Caco-2 (cell line): ENCODE results near the gene ACAD9. TPM values are rescaled to one million over a fixed set of nuclear protein-coding genes. Genes with fewer than 3 reads are reported as not detected.

Experiments
- BruUV-seq: library from RNA; stranded (reverse); fragments of 400-500 nt; replicated peaks from 2 replicates; lab custom pipeline; 2021; lab: Mats Ljungman, UMichigan
- CTCF ChIA-PET: fragments of 300-600 bp; sonication (Branson Sonifier 250); formaldehyde crosslinking; loops from one replicate; lab custom pipeline; 2022; ENCODE audit warnings: antibody characterized with exemption; lab: Charles Lee
- POLR2A ChIA-PET: fragments of 300-600 bp; sonication (Branson Sonifier 250); formaldehyde crosslinking; loops from one replicate; lab custom pipeline; 2022; ENCODE audit warnings: antibody characterized with exemption; lab: Charles Lee
- DNase-seq, 2 experiments: peaks; one replicate each; pipeline versions ENCODE4 v3.0.0 to v3.0.0-alpha.2; 2020 to 2022
- H3K27me3 ChIP-seq: replicated peaks from 2 replicates; pipeline ENCODE4 v1.6.0; 2011; ENCODE audit warnings: low read length; ENCODE audit not compliant: control insufficient read depth, insufficient read depth
- H3K36me3 ChIP-seq: 2 replicates; pipeline ENCODE4 v1.5.1; 2011; ENCODE audit warnings: low read length; ENCODE audit not compliant: control insufficient read depth, insufficient read depth
- H3K4me1 ChIP-seq: fragments of 250-450 bp; sonication (Bioruptor Pico); 2 replicates; pipeline ENCODE4 v1.5.1; 2020; ENCODE audit warnings: mild to moderate bottlenecking
- H3K4me3 ChIP-seq: 2 replicates; pipeline ENCODE4 v1.5.1; 2011; ENCODE audit warnings: low read depth, mild to moderate bottlenecking, control low read depth, low read length
- H3K9me3 ChIP-seq: fragments of 250-450 bp; sonication (Bioruptor Pico); 2 replicates; pipeline ENCODE4 v1.5.1; 2020; ENCODE audit warnings: mild to moderate bottlenecking, moderate library complexity
- H3K27ac Mint-ChIP-seq: one replicate; pipeline ENCODE4 v1.8.0; 2022; ENCODE audit warnings: mixed read lengths; ENCODE audit not compliant: unreplicated experiment
- H3K27me3 Mint-ChIP-seq: one replicate; pipeline ENCODE4 v1.8.0; 2022; ENCODE audit warnings: mixed read lengths; ENCODE audit not compliant: insufficient read depth, unreplicated experiment
- H3K36me3 Mint-ChIP-seq: one replicate; pipeline ENCODE4 v1.8.0; 2022; ENCODE audit warnings: mild to moderate bottlenecking, mixed read lengths; ENCODE audit not compliant: insufficient read depth, unreplicated experiment
- H3K4me1 Mint-ChIP-seq: one replicate; pipeline ENCODE4 v1.8.0; 2022; ENCODE audit warnings: low read depth, mixed read lengths; ENCODE audit not compliant: unreplicated experiment
- H3K4me3 Mint-ChIP-seq: one replicate; pipeline ENCODE4 v1.8.0; 2022; ENCODE audit warnings: mild to moderate bottlenecking, moderate library complexity, mixed read lengths; ENCODE audit not compliant: unreplicated experiment
- H3K9me3 Mint-ChIP-seq: one replicate; pipeline ENCODE4 v1.8.0; 2022; ENCODE audit warnings: mixed read lengths; ENCODE audit not compliant: unreplicated experiment
- intact Hi-C: fragments of 100-400 bp; cut with micrococcal nuclease; formaldehyde crosslinking; loops from one replicate; pipeline ENCODE4 v1.10.0; 2022; ENCODE audit not compliant: unreplicated experiment
- total RNA-seq: library from RNA; stranded (reverse); gene quantifications from 2 replicates; pipeline ENCODE4 v1.2.3, GENCODE V29; 2022
- TF ChIP-seq, protein P1 (sequence below), 2 experiments: fragments of 200-600 bp in 1 of 2; IDR thresholded peaks; 1 replicate in 1 of 2; 2 replicates in 1 of 2; pipeline versions ENCODE4 v1.5.1 to v1.8.0; 2011 to 2022; ENCODE audit warnings: antibody characterized with exemption in 1 of 2, control low read depth in 1 of 2, inconsistent platforms in 1 of 2, low read depth in 1 of 2, low read length in 1 of 2, mild to moderate bottlenecking in 1 of 2, moderate library complexity in 1 of 2; ENCODE audit not compliant: insufficient read depth in 1 of 2, severe bottlenecking in 1 of 2, unreplicated experiment in 1 of 2

Gene ACAD9
- total RNA-seq, 1 experiment from 2014 or later = 60.0 TPM

DNA sequence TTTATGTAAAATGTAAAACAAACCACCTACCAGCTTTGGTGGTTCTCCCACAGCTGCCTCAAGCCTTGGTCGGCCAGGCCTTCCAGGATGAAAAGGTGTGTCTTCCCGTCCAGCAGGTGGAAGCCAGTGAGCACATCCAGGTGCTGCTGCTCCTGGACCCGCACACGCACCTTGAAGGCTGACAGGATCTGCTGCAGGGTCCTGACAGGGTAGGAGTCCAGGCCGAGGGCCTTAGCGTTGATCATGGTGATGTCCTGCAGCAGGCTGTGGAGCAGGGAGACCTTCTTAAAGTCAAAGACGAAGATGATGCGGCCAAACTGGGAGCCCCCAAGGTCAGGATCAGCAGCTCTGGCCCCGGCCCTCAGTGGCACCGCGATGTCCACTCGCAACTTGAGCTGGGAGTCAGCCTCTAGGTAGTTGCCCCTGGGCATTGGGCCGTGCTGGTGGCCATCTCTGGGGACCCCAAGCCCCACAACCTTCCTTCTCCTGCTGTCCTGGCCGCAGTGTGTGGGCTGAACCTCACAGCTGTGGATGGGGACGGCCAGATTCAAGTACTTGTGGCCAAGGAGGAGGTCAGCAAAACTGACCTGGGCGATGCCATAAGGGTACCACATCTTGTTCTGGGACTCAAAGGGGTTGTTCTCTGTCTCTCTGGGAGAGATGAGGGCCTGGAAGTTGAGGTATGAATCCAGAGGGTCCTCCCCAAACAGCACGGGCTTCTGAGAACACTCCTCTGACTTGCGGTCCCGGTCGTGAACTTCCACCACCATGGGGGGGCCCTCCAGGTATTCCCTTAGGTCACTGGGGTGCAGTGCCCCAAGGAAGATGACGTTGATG is 65.8 kb downstream of the ACAD9 start:
- TF ChIP-seq, protein P1, sequence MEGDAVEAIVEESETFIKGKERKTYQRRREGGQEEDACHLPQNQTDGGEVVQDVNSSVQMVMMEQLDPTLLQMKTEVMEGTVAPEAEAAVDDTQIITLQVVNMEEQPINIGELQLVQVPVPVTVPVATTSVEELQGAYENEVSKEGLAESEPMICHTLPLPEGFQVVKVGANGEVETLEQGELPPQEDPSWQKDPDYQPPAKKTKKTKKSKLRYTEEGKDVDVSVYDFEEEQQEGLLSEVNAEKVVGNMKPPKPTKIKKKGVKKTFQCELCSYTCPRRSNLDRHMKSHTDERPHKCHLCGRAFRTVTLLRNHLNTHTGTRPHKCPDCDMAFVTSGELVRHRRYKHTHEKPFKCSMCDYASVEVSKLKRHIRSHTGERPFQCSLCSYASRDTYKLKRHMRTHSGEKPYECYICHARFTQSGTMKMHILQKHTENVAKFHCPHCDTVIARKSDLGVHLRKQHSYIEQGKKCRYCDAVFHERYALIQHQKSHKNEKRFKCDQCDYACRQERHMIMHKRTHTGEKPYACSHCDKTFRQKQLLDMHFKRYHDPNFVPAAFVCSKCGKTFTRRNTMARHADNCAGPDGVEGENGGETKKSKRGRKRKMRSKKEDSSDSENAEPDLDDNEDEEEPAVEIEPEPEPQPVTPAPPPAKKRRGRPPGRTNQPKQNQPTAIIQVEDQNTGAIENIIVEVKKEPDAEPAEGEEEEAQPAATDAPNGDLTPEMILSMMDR (IDR thresholded peaks at IDR 0.05; ENCODE audit: insufficient read depth in 1 of 2, low read depth in 1 of 2, low read length in 1 of 2, severe bottlenecking in 1 of 2, unreplicated experiment in 1 of 2) = no peak
- Mint-ChIP-seq H3K4me3 (no peak overlapping the region), H3K27ac (no peak overlapping the region), H3K27me3 (no peaks in the 10 kb centered on the region), H3K4me1 (no peaks in the 10 kb centered on the region), H3K9me3 (no peaks in the 10 kb centered on the region), H3K36me3 (no peaks in the 10 kb centered on the region)
- POLR2A ChIA-PET = interaction anchor here (0.5 kb wide), 1 partner anchor 25 kb away, joined by 3 read pairs; no protein-coding TSS in a partner anchor
- no peak for DNase-seq
- CTCF ChIA-PET = no interaction called here
- Histone ChIP-seq H3K27me3 (no peaks in the 10 kb centered on the region), H3K4me1 (no peaks in the 10 kb centered on the region), H3K9me3 (no peaks in the 10 kb centered on the region), H3K36me3 (no peaks in the 10 kb centered on the region), H3K4me3 (no peak overlapping the region)
- BruUV-seq = no TSS peak
- intact Hi-C loops = no loop called here

DNA sequence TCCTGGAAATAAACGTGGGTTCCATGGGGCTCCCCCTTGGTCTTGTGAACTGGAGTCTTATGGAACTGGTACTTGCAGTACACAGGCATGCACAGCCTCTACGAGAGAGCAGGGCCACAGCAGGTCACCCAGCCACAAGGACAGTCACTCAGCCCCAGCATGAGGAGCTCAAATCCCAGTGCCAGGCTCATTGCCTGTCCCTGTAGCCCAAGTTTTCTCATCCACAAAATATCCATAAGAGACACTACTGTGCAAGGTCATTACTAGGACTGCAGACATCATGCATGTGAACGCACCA is 66.4 kb downstream of the ACAD9 start:
- BruUV-seq = no TSS peak
- ChIA-PET POLR2A (interaction anchor here (0.5 kb wide), 1 partner anchor 24 kb away, joined by 3 read pairs; no protein-coding TSS in a partner anchor), CTCF (no interaction called here)
- Mint-ChIP-seq H3K4me3 (no peak overlapping the region), H3K27ac (no peak overlapping the region), H3K27me3 (no peaks in the 10 kb centered on the region), H3K9me3 (no peaks in the 10 kb centered on the region), H3K36me3 (no peaks in the 10 kb centered on the region), H3K4me1 (no peaks in the 10 kb centered on the region)
- no peak for DNase-seq
- Histone ChIP-seq H3K36me3 (no peaks in the 10 kb centered on the region), H3K4me3 (no peak overlapping the region), H3K9me3 (no peaks in the 10 kb centered on the region), H3K4me1 (no peaks in the 10 kb centered on the region), H3K27me3 (no peaks in the 10 kb centered on the region)
- intact Hi-C loops = no loop called here
- TF ChIP-seq, protein P1 (IDR thresholded peaks at IDR 0.05; ENCODE audit: insufficient read depth in 1 of 2, low read depth in 1 of 2, low read length in 1 of 2, severe bottlenecking in 1 of 2, unreplicated experiment in 1 of 2) = no peak

DNA sequence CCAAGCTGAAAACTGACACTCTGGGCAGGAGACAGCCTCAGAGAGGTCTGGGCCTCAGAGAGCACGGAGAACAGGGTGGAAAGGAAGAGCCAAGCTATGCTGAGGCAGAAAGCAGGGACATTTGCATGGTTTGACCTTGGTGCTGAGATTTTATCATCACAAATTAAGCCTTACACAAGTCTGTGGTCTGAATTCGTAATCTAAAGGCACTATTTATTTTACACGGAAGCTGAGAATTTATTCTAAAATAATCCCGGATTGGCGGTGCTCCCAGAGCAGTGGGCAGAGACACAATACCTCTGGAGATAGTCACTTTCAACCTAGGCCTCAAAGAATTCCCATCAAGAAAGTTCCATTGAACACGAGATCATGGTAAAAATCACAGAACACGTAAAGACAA is 67.0 kb downstream of the ACAD9 start:
- TF ChIP-seq, protein P1 (IDR thresholded peaks at IDR 0.05; ENCODE audit: insufficient read depth in 1 of 2, low read depth in 1 of 2, low read length in 1 of 2, severe bottlenecking in 1 of 2, unreplicated experiment in 1 of 2) = no peak
- intact Hi-C loops = no loop called here

More for the DNA sequence above, 67.0 kb downstream of the ACAD9 start:
- no peaks in the 10 kb centered on the region for H3K36me3 ChIP-seq
- no peaks in the 10 kb centered on the region for H3K4me1 ChIP-seq
- BruUV-seq = no TSS peak
- H3K4me3 ChIP-seq = no peak overlapping the region
- ChIA-PET CTCF (no interaction called here), POLR2A (no interaction called here)
- Mint-ChIP-seq H3K27ac (no peak overlapping the region), H3K4me1 (no peaks in the 10 kb centered on the region), H3K4me3 (no peak overlapping the region), H3K36me3 (no peaks in the 10 kb centered on the region), H3K9me3 (no peaks in the 10 kb centered on the region), H3K27me3 (no peaks in the 10 kb centered on the region)
- DNase-seq = no peak
- H3K9me3 ChIP-seq = no peaks in the 10 kb centered on the region
- no peaks in the 10 kb centered on the region for H3K27me3 ChIP-seq
